Ectodermal cell (in vitro differentiated cells): Measurements from ENCODE around the gene MBTD1.
"Not testable (repeated sequence)": the region's sequence is repeated elsewhere in the genome, so short reads cannot be mapped to it uniquely, and the experiment has no call there.

Experiments used
- H3K27ac ChIP-seq: 2 replicates; pipeline ENCODE4 v1.7.0; 2013; ENCODE audit warnings: mild to moderate bottlenecking, low read depth, low read length; ENCODE audit not compliant: insufficient read depth, poor library complexity, severe bottlenecking
- H3K27me3 ChIP-seq: 2 replicates; pipeline ENCODE4 v1.7.0; 2013; ENCODE audit warnings: mild to moderate bottlenecking, low read length; ENCODE audit not compliant: insufficient read depth, control insufficient read depth, poor library complexity, severe bottlenecking
- H3K36me3 ChIP-seq: one replicate; pipeline ENCODE4 v1.7.0; 2013; ENCODE audit warnings: low read length; ENCODE audit not compliant: control insufficient read depth, insufficient read depth
- H3K4me1 ChIP-seq: one replicate; pipeline ENCODE4 v1.7.0; 2013; ENCODE audit warnings: low read length; ENCODE audit not compliant: control insufficient read depth, insufficient read depth
- H3K4me3 ChIP-seq: 2 replicates; pipeline ENCODE4 v1.7.0; 2013; ENCODE audit warnings: low read depth, low read length, control low read depth; ENCODE audit not compliant: insufficient read depth
- H3K9me3 ChIP-seq: 2 replicates; pipeline ENCODE4 v1.7.0; 2013; ENCODE audit warnings: mild to moderate bottlenecking, low read length, moderate library complexity; ENCODE audit not compliant: control insufficient read depth
- WGBS, 2 experiments: methylation state at CpG; one replicate each; pipeline ENCODE4 v1.1.7; 2013; ENCODE audit warnings: missing lambda C conversion rate in 2 of 2; 5-methylcytosine and 5-hydroxymethylcytosine counted together

The MBTD1 gene

GRCh38 chr17:51191895-51192294 is 68.0 kb downstream of the MBTD1 start:
- Histone ChIP-seq H3K27ac (no peak overlapping the region), H3K4me1 (no peaks in the 10 kb centered on the region), H3K27me3 (no peaks in the 10 kb centered on the region), H3K9me3 (no peaks in the 10 kb centered on the region), H3K36me3 (peaks cover 31% of the 10 kb centered on the region), H3K4me3 (no peak overlapping the region)
- WGBS, 2 experiments = 95 to 100% methylated on average over 1 of the region's 2 CpGs

DNA sequence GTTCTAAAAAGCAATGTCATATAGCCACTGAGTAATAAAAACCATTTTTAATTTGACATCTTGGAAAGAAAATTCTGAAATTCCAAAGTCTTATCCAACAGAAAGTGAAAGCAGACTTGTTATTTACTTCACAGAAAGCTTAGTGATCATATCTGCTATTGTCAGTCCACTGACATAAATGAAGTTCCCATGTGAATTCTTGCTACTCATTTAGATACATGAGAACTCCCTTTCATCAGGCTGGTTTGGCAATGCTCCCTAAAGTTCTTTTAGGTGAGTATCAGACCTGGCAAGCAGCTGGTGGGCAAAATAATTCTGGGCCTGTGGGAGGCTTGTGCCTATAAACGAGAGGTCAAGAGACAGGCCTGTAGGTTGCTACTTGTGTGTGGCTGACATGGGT is 70.2 kb downstream of the MBTD1 start:
- no peaks in the 10 kb centered on the region for H3K4me1 ChIP-seq
- H3K4me3 ChIP-seq = no peak overlapping the region
- WGBS, 2 experiments = 92 to 100% methylated on average over 1 of the region's 1 CpG
- H3K36me3 ChIP-seq = peaks cover 36% of the 10 kb centered on the region
- H3K9me3 ChIP-seq = no peaks in the 10 kb centered on the region
- no peaks in the 10 kb centered on the region for H3K27me3 ChIP-seq
- H3K27ac ChIP-seq = no peak overlapping the region

DNA sequence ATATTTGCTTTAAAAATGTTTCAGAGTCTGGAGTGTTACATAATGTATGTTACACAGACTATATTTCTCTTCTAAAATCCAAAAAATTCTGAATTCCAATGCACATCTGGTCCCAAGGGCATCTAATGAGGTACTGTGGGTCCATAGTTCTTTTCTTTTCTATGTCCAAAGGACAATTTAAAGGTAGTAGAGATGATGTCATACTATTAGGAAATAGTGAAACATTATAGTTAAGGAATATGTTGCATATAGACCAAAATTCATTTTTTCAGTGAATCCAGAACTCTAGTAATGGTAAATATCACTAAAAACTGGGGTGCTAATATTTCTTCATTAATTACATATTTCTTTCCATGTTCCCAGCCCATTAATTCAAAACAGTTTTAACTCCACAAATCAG is 70.7 kb downstream of the MBTD1 start:
- no peak overlapping the region for H3K4me3 ChIP-seq
- H3K4me1 ChIP-seq = no peaks in the 10 kb centered on the region
- H3K36me3 ChIP-seq = peaks cover 35% of the 10 kb centered on the region
- no peaks in the 10 kb centered on the region for H3K9me3 ChIP-seq
- no peaks in the 10 kb centered on the region for H3K27me3 ChIP-seq
- H3K27ac ChIP-seq = no peak overlapping the region

GRCh38 chr17:51188271-51188833 is 71.5 kb downstream of the MBTD1 start:
- Histone ChIP-seq H3K27ac (no peak overlapping the region), H3K36me3 (peaks cover 33% of the 10 kb centered on the region)

GRCh38 chr17:51185763-51186332 is 74.0 kb downstream of the MBTD1 start:
- no peaks in the 10 kb centered on the region for H3K4me1 ChIP-seq
- 91 to 93% methylated on average over 7 of the region's 8 CpGs for WGBS, 2 experiments
- no peaks in the 10 kb centered on the region for H3K9me3 ChIP-seq
- H3K27ac ChIP-seq = no peak overlapping the region
- no peaks in the 10 kb centered on the region for H3K27me3 ChIP-seq
- no peak overlapping the region for H3K4me3 ChIP-seq
- H3K36me3 ChIP-seq = peaks cover 24% of the 10 kb centered on the region

More at GRCh38 chr17:51188271-51188833, 71.5 kb downstream of the MBTD1 start:
- no peaks in the 10 kb centered on the region for H3K4me1 ChIP-seq
- no peaks in the 10 kb centered on the region for H3K27me3 ChIP-seq
- H3K4me3 ChIP-seq = no peak overlapping the region
- 92 to 95% methylated on average over 6 to 8 of the region's 9 CpGs for WGBS, 2 experiments
- H3K9me3 ChIP-seq = no peaks in the 10 kb centered on the region

DNA sequence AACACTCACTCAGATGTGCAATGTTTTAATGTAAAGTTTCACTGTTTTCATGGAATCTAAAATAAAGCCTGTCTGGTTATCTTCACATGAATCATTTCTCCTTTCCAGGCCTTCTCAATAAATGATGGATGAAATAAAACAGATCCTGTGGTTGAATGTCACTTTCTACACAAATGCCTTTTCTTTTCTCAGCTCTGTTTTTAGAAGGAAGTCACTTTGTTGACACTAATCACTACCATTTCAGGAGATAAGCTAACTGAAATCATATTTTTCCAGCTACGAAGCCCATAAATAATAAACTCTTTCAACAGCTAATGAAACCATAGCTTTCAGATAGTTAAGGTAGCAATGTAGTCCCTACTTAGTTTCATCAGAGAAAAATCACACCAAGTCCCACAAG is 75.7 kb downstream of the MBTD1 start:
- H3K9me3 ChIP-seq = no peaks in the 10 kb centered on the region
- no peak overlapping the region for H3K27ac ChIP-seq
- H3K36me3 ChIP-seq = peaks cover 24% of the 10 kb centered on the region
- no peaks in the 10 kb centered on the region for H3K27me3 ChIP-seq
- no peak overlapping the region for H3K4me3 ChIP-seq
- WGBS, 2 experiments = 100% methylated on average over 1 of the region's 1 CpG
- no peaks in the 10 kb centered on the region for H3K4me1 ChIP-seq

DNA sequence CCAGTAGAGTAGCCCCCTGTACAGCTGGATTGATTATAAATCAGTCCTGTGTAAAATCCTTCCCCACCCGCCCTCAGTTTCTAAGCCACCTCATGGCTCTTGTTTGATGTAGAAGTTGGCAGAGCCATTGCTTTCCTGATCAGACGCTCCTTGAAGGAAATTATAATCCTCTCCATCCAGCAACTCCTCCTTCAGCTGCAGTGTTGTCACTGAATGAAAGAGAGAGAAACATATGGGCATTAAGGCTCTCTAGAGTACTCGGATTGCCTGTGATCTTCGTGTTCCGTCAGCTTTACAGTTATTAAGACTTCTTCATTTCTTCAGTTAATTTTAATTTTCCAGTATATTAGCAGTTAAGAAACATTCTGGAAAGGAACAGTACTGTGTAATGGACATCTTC is 79.4 kb downstream of the MBTD1 start:
- Histone ChIP-seq H3K9me3 (no peaks in the 10 kb centered on the region), H3K4me1 (no peaks in the 10 kb centered on the region), H3K27me3 (no peaks in the 10 kb centered on the region), H3K27ac (no peak overlapping the region), H3K4me3 (no peak overlapping the region), H3K36me3 (peaks cover 17% of the 10 kb centered on the region)
- WGBS, 2 experiments = 92 to 94% methylated on average over 5 of the region's 5 CpGs

GRCh38 chr17:51172030-51172429 is 87.8 kb downstream of the MBTD1 start:
- H3K27ac ChIP-seq, H3K27me3 ChIP-seq, H3K36me3 ChIP-seq, H3K4me3 ChIP-seq, H3K4me1 ChIP-seq, H3K9me3 ChIP-seq: not testable (repeated sequence)
- WGBS, 2 experiments = 93 to 94% methylated on average over 9 of the region's 9 CpGs

DNA sequence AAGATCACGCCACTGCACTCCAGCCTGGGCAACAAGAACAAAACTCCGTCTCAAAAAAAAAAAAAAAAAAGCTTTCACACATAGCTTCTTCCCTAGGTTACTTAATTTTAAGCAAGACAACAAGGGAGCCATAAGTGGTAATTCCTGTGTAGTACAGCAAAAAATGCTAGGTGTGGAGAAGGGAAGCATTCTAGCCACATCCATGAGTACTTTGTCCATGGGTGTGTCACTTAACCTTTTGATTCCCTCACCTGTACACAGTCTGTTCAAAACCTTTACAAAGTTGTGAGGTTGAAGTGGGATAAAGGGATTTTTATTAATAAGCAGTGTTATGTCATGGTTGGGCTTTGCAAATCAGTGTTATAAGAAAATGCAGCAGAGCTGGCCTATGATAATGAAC is 89.1 kb downstream of the MBTD1 start:
- peaks cover 5% of the 10 kb centered on the region for H3K36me3 ChIP-seq
- H3K4me1 ChIP-seq = peaks cover 1% of the 10 kb centered on the region
- 94 to 100% methylated on average over 2 of the region's 2 CpGs for WGBS, 2 experiments

DNA sequence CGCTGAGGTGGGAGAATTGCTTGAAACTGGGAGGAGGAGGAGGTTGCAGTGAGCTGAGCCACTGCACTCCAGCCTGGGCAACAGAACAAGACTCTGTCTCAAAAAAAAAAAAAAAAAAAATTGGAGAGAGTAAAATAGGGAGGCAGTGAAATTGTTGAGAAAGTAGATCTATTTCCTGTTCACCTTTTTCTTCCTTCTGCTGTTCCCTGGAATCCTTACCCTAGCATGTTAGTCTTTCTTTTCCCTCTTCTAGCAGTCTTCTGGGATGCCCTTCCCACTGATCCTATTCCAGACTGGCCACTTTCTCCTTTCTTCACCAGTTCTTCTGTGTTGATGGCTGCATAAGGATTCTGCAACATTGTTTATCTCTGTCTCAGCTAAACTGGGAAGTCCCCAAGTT is 90.5 kb downstream of the MBTD1 start:
- peaks cover 5% of the 10 kb centered on the region for H3K36me3 ChIP-seq
- no peaks in the 10 kb centered on the region for H3K9me3 ChIP-seq
- no peak overlapping the region for H3K27ac ChIP-seq
- 92 to 100% methylated on average over 1 of the region's 1 CpG for WGBS, 2 experiments
- H3K4me1 ChIP-seq = peaks cover 6% of the 10 kb centered on the region
- no peak overlapping the region for H3K4me3 ChIP-seq
- H3K27me3 ChIP-seq = no peaks in the 10 kb centered on the region

More for the DNA sequence above, 89.1 kb downstream of the MBTD1 start:
- H3K27ac ChIP-seq = no peak overlapping the region
- no peaks in the 10 kb centered on the region for H3K27me3 ChIP-seq
- no peaks in the 10 kb centered on the region for H3K9me3 ChIP-seq
- H3K4me3 ChIP-seq = no peak overlapping the region
